HG03469 (cell line): ENCODE results near the gene LECT2.

Source experiments
- ATAC-seq: cut with Tn5 transposase; IDR thresholded peaks from one replicate; pipeline ENCODE4 v1.9.1; 2021; ENCODE audit warnings: mild to moderate bottlenecking, moderate library complexity, moderate number of reproducible peaks; ENCODE audit not compliant: unreplicated experiment

Gene LECT2

GRCh38 chr5:135954899-135955298 is at the start of gene LECT2:
Gene LECT2, minus strand, starts transcription at chr5:135954983. Its CDS starts 150 bp downstream, at chr5:135954833.
- no peak for ATAC-seq

- no peak for ATAC-seq
Measured at GRCh38 chr5:136004436-136004835, 49.7 kb upstream of the LECT2 start.

DNA sequence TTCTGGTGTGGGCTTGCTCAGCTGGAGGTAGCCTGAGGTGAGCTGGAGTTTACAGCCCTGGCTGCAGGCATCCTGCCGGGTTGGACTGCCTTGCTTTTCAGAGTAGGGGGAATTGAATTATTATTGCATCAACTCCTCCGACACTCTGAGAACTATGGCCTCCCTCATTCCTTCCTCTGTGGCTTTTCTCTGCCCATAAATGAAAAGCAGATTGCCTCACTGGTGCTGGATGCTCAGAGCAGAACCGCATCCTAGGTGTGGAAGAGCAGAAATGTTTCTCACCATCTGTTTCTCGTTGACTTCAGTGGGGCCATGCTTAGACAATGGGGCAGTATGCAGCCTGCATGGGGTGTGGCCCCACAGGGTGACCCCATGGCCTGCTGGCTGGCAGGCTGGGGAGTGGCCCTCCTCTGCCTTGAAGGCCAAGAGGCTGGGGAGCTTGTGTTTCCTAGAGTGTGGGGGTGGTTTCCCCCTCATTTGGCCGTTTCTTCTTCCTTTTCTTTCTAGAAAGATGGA is 46.7 kb upstream of the LECT2 start:
- ATAC-seq = no peak

- no peak for ATAC-seq
Measured at GRCh38 chr5:136000932-136001331, 46.1 kb upstream of the LECT2 start.

DNA sequence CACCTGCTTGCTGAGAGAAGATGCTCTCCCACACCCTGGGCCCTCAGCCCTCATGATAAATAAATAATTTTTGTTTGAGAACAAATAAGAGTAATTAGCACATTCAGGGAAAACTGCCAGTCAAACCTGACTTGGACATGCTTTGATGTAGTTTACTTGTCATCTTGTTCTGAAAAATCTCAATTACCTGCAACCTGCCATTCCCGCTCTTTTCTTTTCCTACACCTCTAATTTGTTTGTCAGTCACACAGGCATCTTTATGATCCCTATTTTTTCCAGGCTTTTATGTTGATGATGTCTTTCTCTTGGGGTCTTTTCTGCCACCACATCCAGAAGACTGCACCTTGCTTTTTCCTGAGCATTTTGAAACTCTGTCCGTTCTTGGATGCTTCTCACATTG is 45.4 kb upstream of the LECT2 start:
- ATAC-seq = no peak

- no peak for ATAC-seq
Measured at GRCh38 chr5:135999406-136000139, 44.8 kb upstream of the LECT2 start.

DNA sequence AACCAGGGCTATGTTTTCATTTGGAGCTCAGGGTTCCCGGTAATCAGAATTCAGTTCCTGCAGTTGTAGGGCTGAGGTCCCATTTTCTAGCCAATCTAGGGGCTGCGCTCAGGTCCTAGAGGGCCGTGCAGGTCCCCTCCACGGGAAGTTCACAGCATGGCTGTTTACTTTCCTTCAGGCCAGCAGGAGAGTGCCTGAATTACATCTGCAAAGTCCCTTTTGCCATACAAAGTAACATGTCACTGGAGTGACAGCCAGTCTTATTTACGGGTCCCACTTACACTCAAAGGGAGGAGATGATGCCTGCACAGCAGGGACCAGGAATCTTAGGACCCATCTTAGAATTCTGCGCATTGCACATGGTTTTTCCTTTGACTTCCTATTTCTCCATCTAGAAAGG is 44.1 kb upstream of the LECT2 start:
- ATAC-seq = no peak

DNA sequence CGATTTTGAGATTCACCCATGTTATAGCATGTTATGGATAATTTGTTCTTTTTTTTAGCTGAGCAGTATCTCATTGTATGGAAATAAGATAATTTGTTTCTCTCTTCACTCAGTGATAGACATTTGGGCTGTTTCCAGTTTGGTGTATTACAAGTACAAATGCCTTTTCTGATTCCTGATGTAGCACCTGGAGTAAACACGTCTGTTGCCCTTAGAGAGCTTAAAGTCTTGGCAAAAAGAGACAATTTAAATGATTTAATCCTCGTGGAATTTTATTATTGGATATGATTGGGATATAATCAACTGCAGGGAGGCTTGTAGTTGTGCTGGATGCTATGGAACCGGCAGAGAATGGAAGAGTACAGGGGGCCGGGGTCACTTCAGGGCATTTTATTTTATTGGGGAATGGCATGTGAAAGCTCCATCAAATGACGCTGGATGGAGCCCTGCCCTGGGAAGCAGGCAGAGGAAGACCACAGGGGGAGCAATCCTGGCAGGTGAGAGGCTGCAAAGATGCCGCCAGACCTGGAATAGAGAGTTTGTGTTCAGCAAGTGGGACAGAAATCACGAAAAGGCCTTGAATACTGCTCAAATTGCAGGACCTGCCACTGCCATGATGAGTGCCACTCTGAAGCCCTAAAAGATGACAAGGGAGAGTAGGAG is 43.0 kb upstream of the LECT2 start:
- ATAC-seq = no peak

GRCh38 chr5:135996611-135997010 is 41.8 kb upstream of the LECT2 start:
- no peak for ATAC-seq

GRCh38 chr5:135995976-135996375 is 41.2 kb upstream of the LECT2 start:
- ATAC-seq = no peak

DNA sequence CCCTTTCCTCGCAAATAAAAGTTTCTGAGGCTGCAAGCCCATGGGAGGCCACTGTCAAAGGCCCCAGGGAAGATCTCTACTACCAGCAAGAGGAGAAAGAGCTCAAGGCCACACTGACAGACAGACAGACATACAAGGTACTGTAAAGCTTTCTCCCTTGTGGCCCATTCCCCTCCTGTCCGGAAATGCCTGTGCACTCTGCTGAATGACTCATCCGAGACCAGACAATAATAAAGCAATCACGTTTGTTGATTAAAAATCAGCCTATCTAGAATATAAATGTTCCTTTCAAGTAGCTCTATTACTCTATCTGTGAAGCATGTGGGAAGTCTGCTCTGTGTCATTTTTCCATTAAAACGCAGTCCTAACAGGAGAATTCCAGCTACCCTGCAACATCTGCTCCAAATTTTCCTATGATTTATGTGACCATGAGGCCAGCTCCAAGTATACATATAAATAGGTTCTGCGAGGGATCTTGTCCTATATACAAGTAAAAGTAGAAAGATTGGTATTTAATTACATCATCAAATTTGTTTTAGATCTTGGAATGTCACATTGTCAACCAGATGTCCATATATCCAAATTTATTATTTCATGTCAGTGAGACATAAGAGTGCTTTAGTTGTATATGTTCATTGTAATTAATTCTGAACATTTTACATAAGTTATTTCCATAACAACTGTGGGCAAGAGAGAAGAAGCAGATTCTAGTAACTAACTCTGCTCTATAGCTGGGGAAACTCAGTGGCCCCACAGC is 39.3 kb upstream of the LECT2 start:
- ATAC-seq = no peak

DNA sequence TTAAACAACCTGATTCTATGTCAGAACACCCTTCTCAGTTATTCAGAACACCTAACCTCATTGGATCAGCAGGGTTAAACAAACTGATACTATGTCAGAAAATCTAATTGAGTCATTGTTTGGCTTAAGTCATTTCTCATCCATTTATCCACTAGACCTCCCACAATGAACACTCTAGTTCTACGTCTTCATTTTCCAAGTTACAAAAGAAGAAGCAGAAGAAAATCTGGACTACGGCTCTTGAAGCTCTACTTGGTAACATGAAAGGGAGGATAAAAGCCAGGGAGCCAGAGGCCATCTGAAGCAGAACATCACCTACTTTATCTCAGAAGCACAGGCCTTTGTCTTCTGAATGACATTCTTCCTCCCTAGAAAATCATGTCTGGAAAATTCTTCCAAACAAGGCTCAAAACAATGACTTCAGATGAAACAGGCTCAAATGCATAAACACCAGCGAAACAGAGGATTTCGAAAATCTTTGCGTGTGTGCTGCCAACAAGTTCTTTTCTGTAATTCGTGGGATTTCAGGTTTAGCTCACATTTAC is 38.6 kb upstream of the LECT2 start:
- ATAC-seq = no peak

DNA sequence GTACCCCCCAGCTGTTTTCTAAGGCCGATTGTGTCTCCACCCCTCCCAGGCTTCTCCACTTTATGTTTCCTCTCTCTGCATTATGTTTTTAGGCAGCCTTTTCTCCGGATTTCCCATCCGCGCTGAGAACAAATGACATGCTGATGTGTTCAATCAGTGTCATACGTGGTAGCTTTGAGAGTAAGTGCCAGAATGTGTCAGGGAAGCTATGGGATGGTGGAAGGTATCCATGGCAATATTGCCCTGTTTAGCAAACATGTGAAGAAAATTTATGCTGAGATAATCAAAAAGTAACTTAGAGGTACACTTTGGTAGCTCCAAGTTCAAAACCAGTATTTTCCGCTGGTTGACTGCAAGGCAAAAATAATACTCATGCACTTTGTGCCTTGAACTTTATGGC is 36.6 kb upstream of the LECT2 start:
- ATAC-seq = no peak

DNA sequence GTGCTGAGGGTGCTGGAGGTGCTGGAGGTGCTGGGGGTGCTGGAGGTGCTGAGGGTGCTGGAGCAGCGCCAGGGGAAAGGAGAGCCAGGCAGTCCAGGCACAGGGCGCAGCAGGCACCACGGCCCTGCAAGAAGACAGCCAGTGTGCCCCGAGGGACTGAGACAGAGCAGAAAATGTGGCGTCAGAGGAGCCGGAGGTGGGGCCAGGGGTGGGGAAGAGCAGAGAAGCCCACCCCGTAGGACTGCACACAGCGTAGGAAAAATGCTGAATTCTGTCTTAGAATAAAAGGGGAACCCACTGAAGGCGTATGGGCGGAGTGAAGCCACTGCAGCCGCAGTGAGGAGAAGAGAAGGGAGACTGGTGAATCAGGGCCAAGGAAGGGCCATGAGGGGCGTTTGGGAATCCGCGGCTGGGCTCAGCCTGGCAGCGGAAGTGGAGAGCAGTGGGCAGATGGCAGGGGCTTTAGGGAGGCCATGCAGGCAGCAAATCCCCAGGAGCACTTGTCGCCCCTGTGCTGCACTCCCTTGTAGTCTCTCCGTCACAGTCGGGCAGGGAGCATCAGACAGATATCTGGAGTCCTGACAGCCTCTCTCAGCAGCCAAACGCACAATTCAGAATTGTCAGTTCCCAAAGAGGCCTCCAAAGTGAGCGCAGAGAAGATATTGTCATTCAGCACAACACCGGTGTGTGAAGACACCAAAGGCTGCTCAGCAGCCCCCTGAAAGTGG is 35.9 kb upstream of the LECT2 start:
- no peak for ATAC-seq

GRCh38 chr5:135989686-135990085 is 34.9 kb upstream of the LECT2 start:
- ATAC-seq = no peak

DNA sequence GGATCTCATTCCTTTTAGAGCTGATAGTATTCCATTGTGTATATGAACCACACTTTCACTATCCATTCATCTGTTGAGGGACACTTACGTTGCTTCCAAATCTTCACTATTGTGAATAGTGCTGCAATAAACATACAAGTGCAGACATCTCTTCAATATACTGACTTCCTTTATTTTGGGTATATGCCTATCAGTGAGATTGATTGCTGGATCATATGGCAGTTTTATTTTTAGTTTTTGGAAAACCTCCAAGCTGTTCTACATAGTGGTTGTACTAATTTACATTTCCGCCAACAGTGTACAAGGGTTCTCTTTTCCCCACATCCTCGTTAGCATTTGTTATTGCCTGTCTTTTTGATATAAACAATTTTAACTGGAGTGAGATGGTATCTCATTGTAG is 33.8 kb upstream of the LECT2 start:
- no peak for ATAC-seq

DNA sequence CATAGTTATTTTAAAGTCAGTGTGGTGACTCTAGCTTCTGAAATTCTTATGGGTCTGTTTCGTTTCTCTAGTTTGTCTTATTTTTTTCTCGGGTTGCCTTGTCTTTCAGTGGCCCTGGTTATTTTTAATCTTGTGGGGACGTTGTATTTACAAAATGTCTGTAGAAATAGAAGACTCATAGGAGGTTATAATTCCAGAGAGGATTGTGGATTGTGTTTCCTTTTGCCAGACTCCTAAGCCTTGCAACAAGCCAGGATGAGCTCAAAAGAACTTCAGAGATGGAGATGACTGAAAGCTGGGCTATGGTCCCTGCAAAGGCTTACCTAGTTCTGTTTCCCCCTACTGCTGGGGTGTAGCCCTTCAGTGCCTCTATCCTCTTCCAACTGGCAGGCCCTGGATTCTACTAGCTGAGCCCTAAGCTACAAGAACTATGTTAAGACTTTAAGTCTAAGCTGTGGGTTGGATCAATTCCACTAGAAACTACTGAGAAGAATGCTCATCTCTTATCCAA is 32.2 kb upstream of the LECT2 start:
- no peak for ATAC-seq

DNA sequence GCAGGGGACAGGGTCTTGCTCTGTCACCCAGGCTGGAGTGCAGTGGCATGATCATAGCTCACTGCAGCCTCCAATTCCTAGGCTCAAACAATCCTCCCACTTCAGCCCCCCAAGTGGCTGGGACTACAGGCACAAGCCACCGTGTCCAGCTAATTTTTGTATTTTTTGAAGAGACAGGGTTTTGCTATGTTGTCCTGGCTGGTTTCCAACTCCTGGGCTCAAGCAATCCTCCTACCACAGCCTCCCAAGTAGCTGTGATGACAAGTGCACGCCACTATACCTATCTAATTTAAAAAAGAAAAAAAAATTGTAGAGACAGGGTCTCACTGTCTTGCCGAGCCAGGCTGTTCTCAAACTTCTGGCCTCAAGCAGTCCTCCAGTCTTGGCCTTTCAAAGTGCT is 31.6 kb upstream of the LECT2 start:
- no peak for ATAC-seq

DNA sequence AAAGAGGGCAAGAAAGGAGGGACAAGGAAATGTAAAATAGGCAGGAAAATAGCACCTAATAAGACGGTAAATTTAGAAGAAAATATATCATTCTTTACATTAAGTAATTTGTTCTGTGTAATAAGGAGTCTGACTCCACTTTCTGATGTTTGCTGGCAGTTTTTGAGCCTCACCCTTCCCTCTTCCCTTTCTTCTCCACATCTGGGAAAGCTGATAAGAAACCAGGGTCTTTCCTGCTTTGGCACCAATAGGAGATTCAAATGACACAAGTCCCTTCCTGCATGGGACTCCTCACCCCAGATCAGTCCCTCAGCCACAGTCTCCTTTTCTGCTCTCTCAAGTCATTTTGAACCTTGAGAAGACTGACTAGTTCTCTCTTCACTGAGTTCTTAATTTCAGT is 31.2 kb upstream of the LECT2 start:
- ATAC-seq = no peak

- no peak for ATAC-seq
Measured at GRCh38 chr5:135980620-135981019, 25.8 kb upstream of the LECT2 start.

DNA sequence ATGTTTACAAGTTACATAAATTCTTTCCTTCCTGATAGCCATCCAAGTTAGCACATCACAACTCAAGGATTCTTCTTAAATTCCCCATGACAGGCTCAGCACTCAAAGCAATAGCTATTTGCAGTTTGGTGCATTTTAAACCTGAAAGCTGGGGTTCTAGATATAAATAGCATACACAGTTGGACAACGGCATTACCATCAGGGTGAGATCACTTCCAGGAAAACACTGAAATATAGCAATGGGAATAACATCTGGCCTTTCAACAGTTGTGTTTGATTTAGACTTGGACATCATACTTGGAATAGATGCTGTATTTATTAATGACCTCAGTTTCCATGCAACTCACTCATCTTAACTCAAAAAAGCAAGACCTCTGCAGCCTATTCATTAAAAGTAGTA is 24.7 kb upstream of the LECT2 start:
- no peak for ATAC-seq
